Occipital lobe (tissue), 2 donors: ENCODE data around the gene FOXE1. TPM values are rescaled to one million over a fixed set of nuclear protein-coding genes. Genes with fewer than 3 reads are reported as not detected.

Experiments
- DNase-seq: peaks from one replicate; lab custom pipeline; 2025; lab: John Stamatoyannopoulos, UW
- total RNA-seq: library from RNA; depleted of rRNA; stranded (reverse); fragments of >200 nt; gene quantifications from one replicate; pipeline ENCODE4 v1.2.3, GENCODE V29; 2014

The FOXE1 gene
- total RNA-seq, 1 donor from 2014 or later: not detected

DNA sequence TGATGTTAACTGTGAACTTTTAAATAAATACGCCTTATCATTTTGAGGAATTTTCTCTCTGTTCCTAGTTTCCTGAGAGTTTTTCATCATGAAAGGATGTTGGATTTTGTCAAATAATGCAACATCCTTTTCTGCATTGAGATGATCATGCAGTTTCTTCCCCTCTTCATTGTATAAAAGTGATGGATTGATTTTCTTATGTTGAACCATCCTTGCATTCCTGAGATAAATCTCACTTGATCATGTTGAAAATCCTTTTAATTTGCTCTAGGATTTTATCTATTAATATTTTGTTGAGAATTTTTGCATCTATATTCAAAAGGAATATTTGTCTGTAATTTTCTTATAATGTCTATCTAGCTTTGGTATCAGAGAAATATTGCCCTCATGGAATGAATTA is 13.3 kb downstream of the FOXE1 start:
- no peak for DNase-seq

DNA sequence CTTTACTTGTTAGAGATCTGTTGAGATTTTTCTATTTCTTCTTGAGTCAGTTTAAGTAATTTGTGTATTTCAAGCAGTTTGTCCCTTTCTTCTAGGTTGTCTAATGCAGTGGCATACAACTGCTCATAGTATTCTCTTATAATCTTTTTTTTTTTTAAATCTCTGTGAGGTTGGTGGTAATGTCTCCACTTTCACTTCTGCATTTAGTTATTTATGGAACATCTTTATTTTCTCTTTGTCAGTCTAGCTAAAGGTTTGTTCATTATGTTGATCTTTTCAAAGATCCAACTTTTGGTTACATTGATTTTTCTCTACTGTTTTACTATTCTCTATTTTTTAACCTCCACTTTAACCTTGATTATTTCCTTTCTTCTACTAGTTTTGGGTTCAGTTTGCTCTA is 13.8 kb downstream of the FOXE1 start:
- no peak for DNase-seq

DNA sequence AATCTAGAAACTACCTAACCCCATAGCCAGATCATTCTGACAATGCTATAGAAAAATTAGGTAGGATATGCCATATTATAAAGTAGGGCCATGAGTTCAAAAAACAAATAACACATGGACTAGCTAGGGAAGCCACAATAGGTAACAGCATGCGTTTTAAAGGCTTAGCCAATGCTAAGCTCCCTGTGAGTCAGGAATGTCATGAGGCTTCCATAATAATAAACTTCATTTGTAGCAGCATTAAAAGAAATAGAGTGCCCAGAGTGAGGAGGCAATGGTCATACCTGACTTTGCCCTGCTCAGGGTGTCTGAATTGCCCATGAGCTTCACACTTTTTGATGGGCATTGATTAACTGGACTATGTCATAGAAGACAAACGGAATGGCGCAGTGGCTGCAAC is 15.8 kb downstream of the FOXE1 start:
- DNase-seq: no peak

- DNase-seq: no peak
Observed at GRCh38 chr9:97873425-97873824, 20.4 kb downstream of the FOXE1 start.

DNA sequence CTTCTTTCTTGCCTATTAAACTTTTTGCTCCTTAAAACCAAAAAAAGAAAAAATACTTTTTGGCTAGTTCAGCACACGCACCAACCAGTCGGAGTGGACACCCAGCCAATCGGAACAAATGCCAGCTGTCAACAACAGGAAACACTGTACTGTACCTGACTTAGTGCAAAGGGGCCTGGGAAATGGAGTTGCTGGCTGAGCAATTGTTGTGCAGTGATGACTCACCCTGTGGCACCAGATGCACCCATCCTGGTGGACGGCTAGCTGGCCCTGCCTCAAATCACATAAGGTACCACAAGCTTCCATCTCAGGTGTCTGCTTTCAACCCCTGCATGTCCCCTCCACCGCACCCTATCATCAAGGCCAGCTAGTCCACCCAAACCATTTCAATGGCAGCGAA is 20.9 kb downstream of the FOXE1 start:
- no peak for DNase-seq

DNA sequence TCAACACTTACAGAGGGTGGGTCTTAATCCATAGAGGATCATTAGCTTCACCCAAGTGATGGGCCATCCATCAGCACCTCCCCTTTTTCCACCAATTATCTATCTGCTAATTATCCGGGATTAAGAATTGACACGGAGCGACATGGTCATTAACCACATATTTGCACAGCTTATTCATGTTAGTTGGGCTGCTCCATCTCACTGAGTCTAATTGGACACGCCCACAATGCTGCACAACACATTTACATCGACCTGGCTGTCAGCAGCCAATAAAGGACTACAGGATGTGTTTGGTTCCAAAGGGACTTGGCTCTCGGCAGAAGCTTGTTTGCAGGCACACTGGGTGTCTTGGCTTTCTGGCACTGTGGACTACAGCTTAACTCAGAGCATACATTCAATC is 21.6 kb downstream of the FOXE1 start:
- no peak for DNase-seq

GRCh38 chr9:97875111-97875510 is 22.1 kb downstream of the FOXE1 start:
- no peak for DNase-seq

- DNase-seq: no peak
Observed at GRCh38 chr9:97876061-97876460, 23.0 kb downstream of the FOXE1 start.

DNA sequence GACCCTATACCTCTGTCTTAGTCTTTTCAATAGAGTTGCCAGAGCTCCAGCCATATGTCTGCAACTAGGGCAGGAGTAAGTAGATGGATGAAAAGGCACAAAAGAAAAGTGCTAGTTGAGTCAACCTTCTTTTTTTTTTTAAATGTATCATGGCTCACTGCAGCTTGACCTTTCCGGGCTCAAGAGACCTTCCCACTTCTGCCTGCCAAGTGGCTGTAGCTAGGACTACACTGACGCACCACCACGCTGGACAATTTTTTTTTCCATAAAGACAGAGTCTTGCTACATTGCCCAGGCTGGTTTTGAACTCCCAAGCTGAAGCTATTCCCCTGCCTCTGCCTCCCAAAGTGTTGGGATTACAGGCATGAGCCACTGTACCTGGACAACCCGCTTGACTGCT is 27.3 kb downstream of the FOXE1 start:
- no peak for DNase-seq

DNA sequence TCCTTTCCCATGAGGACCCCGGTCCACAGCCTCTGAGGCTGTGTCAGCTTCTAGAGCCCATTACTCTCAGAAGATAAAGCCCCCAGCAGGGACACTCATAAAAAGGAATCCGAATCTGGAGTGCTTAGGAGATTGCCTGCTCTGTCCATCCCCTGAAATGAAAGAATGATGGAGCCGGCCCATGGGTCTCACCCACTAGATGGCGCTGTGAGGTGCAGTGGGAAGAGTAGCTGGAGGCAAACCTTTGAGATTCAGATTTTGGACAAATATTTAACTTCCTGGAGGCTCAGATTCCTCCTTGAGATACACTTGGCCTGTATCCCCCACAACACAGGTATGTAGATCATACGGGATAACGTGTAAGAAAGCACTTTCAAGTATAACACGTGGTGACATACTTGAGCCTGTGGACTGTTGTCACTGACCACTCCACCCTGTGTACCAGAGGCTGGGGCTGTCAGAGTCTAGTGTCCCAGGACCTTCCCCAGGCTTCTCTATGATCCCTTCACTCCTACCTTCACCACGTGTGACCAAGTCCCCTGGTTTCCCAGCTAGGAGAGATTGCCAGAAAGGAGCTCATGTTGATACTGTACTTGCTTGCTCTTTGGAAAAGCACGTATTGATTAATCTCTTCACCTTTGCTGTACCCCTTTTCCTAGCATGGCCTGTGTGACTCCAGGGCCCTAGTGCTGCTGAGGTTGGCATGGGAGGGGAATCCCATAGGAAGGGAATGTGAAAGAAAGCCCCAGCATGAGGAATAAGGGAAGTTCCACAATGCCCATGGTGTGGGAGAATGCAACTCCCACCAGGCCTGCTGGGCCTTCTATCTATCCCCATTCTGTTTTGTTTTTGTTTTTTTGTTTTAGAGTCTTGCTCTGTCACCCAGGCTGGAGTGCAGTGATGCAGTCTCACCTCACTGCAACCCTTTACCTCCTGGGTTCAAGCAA is 37.2 kb downstream of the FOXE1 start:
- no peak for DNase-seq

- no peak for DNase-seq
Observed at GRCh38 chr9:97891736-97892135, 38.7 kb downstream of the FOXE1 start.

GRCh38 chr9:97892421-97892820 is 39.4 kb downstream of the FOXE1 start:
- no peak for DNase-seq

- DNase-seq: no peak
Observed at GRCh38 chr9:97895211-97895610, 42.2 kb downstream of the FOXE1 start.

GRCh38 chr9:97895695-97896332 is 42.8 kb downstream of the FOXE1 start:
- DNase-seq: no peak

- DNase-seq: no peak
Observed at GRCh38 chr9:97900103-97900737, 47.2 kb downstream of the FOXE1 start.

GRCh38 chr9:97900738-97901565 is 47.9 kb downstream of the FOXE1 start:
- DNase-seq: no peak

- no peak for DNase-seq
Observed at GRCh38 chr9:97903177-97903576, 50.2 kb downstream of the FOXE1 start.

- no peak for DNase-seq
Observed at GRCh38 chr9:97904725-97905124, 51.7 kb downstream of the FOXE1 start.

GRCh38 chr9:97905228-97905627 is 52.2 kb downstream of the FOXE1 start:
- no peak for DNase-seq
